Measurements from ENCODE around the gene PIK3R1.

GRCh38 chr5:68216245-68217046, 890 bp downstream of the PIK3R1 start:
- TF ChIP-seq CTCF (IDR thresholded peaks at IDR 0.05) (no peak), POLR2A (IDR thresholded peaks at IDR 0.05) (no peak)

Measured in esophagus squamous epithelium (tissue), 4 donors.